Gastrocnemius medialis (tissue), 4 donors: ENCODE measurements around the gene TBX1. TPM values are rescaled to one million over a fixed set of nuclear protein-coding genes. Genes with fewer than 3 reads are reported as not detected.

Source experiments
- ATAC-seq, 2 donors: fragments of 150-250 bp; one replicate each; pipeline ENCODE4 v1.9.1; 2016
- DNase-seq, 2 donors: peaks; one replicate each; pipeline ENCODE4 v3.0.0-alpha.2; 2019
- H3K27ac ChIP-seq, 4 donors: fragments of 200-600 bp; sonication (generic); 1 replicate in 1 of 4; 2 replicates in 3 of 4; pipeline ENCODE4 v1.5.1; 2016 to 2018; ENCODE audit warnings: mild to moderate bottlenecking in 2 of 4, moderate library complexity in 1 of 4
- H3K27me3 ChIP-seq, 3 donors: fragments of 200-600 bp; sonication (generic) in 2 of 3; 1 replicate in 1 of 3; 2 replicates in 2 of 3; pipeline versions ENCODE4 v1.5.1 to v1.6.0; 2016 to 2019; ENCODE audit warnings: mild to moderate bottlenecking in 1 of 3, moderate library complexity in 1 of 3
- H3K36me3 ChIP-seq, 2 donors: fragments of 200-600 bp; sonication (generic) in 1 of 2; one replicate each; pipeline ENCODE4 v1.5.1; 2017 to 2018
- H3K4me1 ChIP-seq, 2 donors: fragments of 200-600 bp; sonication (generic) in 1 of 2; one replicate each; pipeline ENCODE4 v1.5.1; 2016 to 2017; ENCODE audit warnings: mild to moderate bottlenecking in 2 of 2
- H3K4me3 ChIP-seq, 4 donors: fragments of 200-600 bp; sonication (generic) in 3 of 4; 1 replicate in 1 of 4; 2 replicates in 3 of 4; pipeline ENCODE4 v1.5.1; 2016 to 2019; ENCODE audit warnings: mild to moderate bottlenecking in 2 of 4
- H3K9me3 ChIP-seq, 3 donors: fragments of 200-600 bp; sonication (generic) in 2 of 3; 1 replicate in 1 of 3; 2 replicates in 2 of 3; pipeline ENCODE4 v1.5.1; 2016 to 2019
- POLR2A ChIP-seq, 2 donors: fragments of 450-650 bp; IDR thresholded peaks; one replicate each; pipeline ENCODE4 v1.6.1; 2017; ENCODE audit warnings: antibody characterized with exemption in 2 of 2, mild to moderate bottlenecking in 2 of 2, moderate library complexity in 2 of 2
- in situ Hi-C, 4 donors: fragments of 200-750 bp; cut with MboI; loops; one replicate each; pipeline versions ENCODE4 v1.15.0 to v1.8.0; 2017; ENCODE audit warnings: low sequenced_read_pairs in 4 of 4
- intact Hi-C: fragments of 100-400 bp; cut with DNase I; formaldehyde crosslinking; loops from one replicate; pipeline ENCODE4 v1.15.1; 2023; ENCODE audit warnings: low total_unique reads
- total RNA-seq, 4 donors: library from RNA; depleted of rRNA; stranded (reverse); fragments of >200 nt; gene quantifications; one replicate each; pipeline versions ENCODE4 v1.1.0 to v1.2.3, GENCODE V29; 2016
- TF ChIP-seq, protein P1 (sequence below), 5 experiments: fragments of 450-650 bp in 3 of 5; fragments of 200-600 bp in 2 of 5; sonication (generic) in 2 of 5; IDR thresholded peaks in 4 of 5; conservative IDR thresholded peaks in 1 of 5; 1 replicate in 4 of 5; 2 replicates in 1 of 5; pipeline ENCODE4 v1.5.1; 2016 to 2019; ENCODE audit warnings: antibody characterized with exemption in 5 of 5, mild to moderate bottlenecking in 3 of 5, moderate library complexity in 3 of 5

Gene TBX1
- total RNA-seq, 4 donors from 2014 or later = 27.9 to 38.9 (median 36.3) TPM

DNA sequence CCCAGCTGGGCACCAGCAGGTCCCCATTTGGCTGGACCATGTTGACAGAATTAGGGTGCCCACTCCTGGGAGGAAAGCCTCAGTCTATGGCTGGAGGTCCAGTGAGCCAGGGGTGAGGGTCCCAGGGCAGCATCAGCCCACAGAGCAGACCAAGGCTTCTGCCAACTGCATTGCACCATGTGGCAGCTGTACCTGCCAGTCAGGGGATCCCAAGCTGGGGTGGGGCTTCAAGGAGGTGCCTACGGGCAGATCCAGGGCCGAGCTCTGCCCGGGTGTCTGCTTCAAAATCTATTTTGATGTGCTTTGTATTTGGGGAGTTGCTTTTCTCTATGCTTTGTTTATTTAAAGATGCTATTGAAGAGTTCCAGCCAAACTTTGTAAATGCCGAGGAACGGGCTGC lies 26.8 kb upstream of the TBX1 start:
- H3K4me3 ChIP-seq = no peak overlapping the region
- TF ChIP-seq, protein P1, sequence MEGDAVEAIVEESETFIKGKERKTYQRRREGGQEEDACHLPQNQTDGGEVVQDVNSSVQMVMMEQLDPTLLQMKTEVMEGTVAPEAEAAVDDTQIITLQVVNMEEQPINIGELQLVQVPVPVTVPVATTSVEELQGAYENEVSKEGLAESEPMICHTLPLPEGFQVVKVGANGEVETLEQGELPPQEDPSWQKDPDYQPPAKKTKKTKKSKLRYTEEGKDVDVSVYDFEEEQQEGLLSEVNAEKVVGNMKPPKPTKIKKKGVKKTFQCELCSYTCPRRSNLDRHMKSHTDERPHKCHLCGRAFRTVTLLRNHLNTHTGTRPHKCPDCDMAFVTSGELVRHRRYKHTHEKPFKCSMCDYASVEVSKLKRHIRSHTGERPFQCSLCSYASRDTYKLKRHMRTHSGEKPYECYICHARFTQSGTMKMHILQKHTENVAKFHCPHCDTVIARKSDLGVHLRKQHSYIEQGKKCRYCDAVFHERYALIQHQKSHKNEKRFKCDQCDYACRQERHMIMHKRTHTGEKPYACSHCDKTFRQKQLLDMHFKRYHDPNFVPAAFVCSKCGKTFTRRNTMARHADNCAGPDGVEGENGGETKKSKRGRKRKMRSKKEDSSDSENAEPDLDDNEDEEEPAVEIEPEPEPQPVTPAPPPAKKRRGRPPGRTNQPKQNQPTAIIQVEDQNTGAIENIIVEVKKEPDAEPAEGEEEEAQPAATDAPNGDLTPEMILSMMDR (IDR thresholded peaks at IDR 0.05 in 4 of 5, conservative IDR thresholded peaks at IDR 0.05 in 1 of 5) = no peak
- TF ChIP-seq POLR2A (IDR thresholded peaks at IDR 0.05) = no peak
- no peak for ATAC-seq
- in situ Hi-C loops (loop anchor here in 2 of 4 donors (5.0 kb wide), 3 partner anchors 34 to 179 kb away; no protein-coding TSS in a partner anchor), intact Hi-C loops (loop anchor here (5.0 kb wide), 1 partner anchor 119 kb away; the partner anchor contains the start of genes GNB1L and RTL10)
- no peaks in the 10 kb centered on the region for H3K36me3 ChIP-seq
- H3K27ac ChIP-seq = no peak overlapping the region
- H3K4me1 ChIP-seq = no peaks in the 10 kb centered on the region
- no peak for DNase-seq
- H3K9me3 ChIP-seq = no peaks in the 10 kb centered on the region
- no peaks in the 10 kb centered on the region for H3K27me3 ChIP-seq

DNA sequence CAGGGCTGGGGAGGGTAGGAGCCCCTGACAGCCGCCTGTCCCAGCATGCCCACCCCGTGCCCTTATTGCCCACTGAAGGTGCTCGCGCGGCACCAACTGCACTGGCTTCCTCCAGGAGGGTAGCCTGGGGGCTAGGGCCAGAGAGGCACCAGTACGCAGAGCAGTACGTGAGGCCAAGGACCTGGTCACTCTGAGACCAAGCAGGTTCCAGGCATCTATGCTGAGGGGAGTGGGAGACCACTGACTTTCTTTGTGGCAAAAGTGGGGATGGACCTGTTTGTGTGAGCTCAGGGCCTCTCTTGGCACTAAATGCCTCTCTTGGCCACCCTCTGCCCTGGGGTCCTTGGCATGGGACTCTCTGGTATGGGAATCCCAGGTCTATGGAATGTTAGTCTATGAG lies 26.4 kb upstream of the TBX1 start:
- no peak for DNase-seq
- Histone ChIP-seq H3K36me3 (no peaks in the 10 kb centered on the region), H3K27me3 (no peaks in the 10 kb centered on the region), H3K9me3 (no peaks in the 10 kb centered on the region), H3K4me3 (no peak overlapping the region), H3K27ac (no peak overlapping the region), H3K4me1 (no peaks in the 10 kb centered on the region)
- in situ Hi-C loops (loop anchor here in 2 of 4 donors (5.0 kb wide), 3 partner anchors 33 to 178 kb away; no protein-coding TSS in a partner anchor), intact Hi-C loops (loop anchor here (5.0 kb wide), 1 partner anchor 118 kb away; the partner anchor contains the start of genes GNB1L and RTL10)
- ATAC-seq = no peak
- no peak for TF ChIP-seq POLR2A (IDR thresholded peaks at IDR 0.05)
- TF ChIP-seq, protein P1 (IDR thresholded peaks at IDR 0.05 in 4 of 5, conservative IDR thresholded peaks at IDR 0.05 in 1 of 5) = no peak

DNA sequence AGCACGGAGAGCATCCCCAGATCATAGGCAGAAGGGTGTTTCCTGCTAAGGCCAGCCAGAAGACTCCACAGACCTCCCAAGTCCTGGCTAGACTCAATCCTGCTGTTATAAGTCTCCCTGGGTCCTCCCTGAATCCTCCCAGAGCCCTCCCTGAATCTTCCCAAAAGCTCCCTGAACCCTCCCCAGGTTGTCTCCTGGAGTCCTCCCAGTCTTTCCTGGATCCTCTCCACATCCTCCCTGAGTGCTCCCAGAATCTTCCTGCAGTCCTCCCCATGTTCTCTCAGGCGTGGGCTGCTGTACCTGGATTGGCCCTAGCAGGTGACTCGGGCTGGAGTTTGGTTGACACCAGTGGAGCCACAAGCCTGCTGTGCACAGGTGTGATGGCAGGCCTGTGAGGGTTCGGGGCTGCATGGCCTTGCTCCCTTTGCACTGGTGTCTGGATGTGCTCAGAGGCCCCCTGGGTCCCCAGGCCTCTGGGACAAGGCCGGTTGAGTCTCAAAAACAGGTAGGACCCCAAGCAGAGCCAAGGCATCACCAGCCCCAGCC lies 25.7 kb upstream of the TBX1 start:
- H3K9me3 ChIP-seq = no peaks in the 10 kb centered on the region
- in situ Hi-C loops = loop anchor here in 2 of 4 donors (5.0 kb wide), 3 partner anchors 32 to 177 kb away; no protein-coding TSS in a partner anchor
- DNase-seq (no peak), ATAC-seq (no peak)
- H3K36me3 ChIP-seq = no peaks in the 10 kb centered on the region
- TF ChIP-seq POLR2A (IDR thresholded peaks at IDR 0.05) = no peak
- TF ChIP-seq, protein P1 (IDR thresholded peaks at IDR 0.05 in 4 of 5, conservative IDR thresholded peaks at IDR 0.05 in 1 of 5) = no peak
- no peaks in the 10 kb centered on the region for H3K4me1 ChIP-seq
- no peaks in the 10 kb centered on the region for H3K27me3 ChIP-seq
- H3K27ac ChIP-seq = no peak overlapping the region
- H3K4me3 ChIP-seq = no peak overlapping the region
- intact Hi-C loops = loop anchor here (5.0 kb wide), 1 partner anchor 117 kb away; the partner anchor contains the start of genes GNB1L and RTL10

DNA sequence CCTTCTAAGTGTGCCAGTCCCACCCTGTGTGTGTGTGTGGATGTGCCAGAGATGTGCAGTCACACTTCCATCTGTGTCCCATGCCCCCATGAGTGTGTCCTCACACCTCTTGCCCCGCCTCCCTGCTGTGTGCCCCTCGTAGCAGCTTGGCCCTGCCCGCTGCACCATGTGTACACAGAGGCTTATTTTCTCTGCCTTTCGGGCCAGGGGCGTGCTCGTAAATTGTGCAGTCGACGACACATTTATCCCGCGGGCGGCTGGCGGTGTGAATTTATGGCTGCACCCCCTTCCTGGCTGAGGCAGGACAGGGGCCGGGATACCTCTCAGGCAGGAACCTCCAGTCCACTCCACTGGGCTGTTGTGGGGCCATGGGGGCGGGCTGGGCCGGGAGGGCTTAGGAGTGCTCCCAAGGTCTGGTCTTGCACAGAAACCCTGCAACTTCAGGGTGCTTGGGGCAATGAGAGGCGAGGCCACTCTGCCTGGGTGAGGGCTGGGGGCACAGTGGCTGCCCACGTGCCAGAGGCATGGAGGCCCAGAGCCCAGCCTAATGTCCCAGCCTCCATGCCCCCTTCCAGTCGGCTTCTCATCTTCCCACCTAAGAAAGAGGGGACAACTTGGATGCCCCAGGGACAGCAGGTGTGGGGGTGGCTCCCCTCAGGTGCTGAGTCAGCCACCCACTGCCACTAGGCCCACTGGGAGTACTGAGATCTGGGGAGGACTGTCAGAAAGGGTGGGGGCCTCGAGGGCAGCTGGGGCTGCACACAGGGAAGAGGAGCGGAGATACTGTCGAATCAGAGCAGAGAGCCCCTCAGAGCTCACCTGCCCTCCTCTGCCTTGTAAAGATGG lies 24.7 kb upstream of the TBX1 start:
- Histone ChIP-seq H3K4me3 (no peak overlapping the region), H3K4me1 (no peaks in the 10 kb centered on the region), H3K9me3 (no peaks in the 10 kb centered on the region), H3K27ac (no peak overlapping the region), H3K36me3 (no peaks in the 10 kb centered on the region), H3K27me3 (no peaks in the 10 kb centered on the region)
- in situ Hi-C loops = no loop called here
- ATAC-seq = no peak
- TF ChIP-seq POLR2A (IDR thresholded peaks at IDR 0.05) = no peak
- TF ChIP-seq, protein P1 (IDR thresholded peaks at IDR 0.05 in 4 of 5, conservative IDR thresholded peaks at IDR 0.05 in 1 of 5) = no peak
- DNase-seq = no peak
- intact Hi-C loops = no loop called here
